ENCODE data around the gene ENTPD8. TPM values are rescaled to one million over a fixed set of nuclear protein-coding genes. Genes with fewer than 3 reads are reported as not detected.
"Not testable (repeated sequence)": the region's sequence is repeated elsewhere in the genome, so short reads cannot be mapped to it uniquely, and the experiment has no call there.

The ENTPD8 gene
- polyA plus RNA-seq, 4 donors: 0.20 to 0.70 (median 0.32) TPM

GRCh38 chr9:137459152-137459600, 18.0 kb upstream of the ENTPD8 start, which contains the start of gene NSMF:
TSS of gene NSMF (minus strand) at chr9:137459334. CDS start at chr9:137459102, 232 bp downstream.
- peak; percentile 69 to 86 (median 84) for DNase-seq (ENCODE audit: low read depth in 4 of 4, low spot score in 3 of 4)

- DNase-seq (ENCODE audit: low read depth in 4 of 4, low spot score in 3 of 4): no peak
These were observed 17.3 kb upstream of the ENTPD8 start for GRCh38 chr9:137458194-137459151.

- no peak for DNase-seq (ENCODE audit: low read depth in 4 of 4, low spot score in 3 of 4)
These were observed 16.4 kb upstream of the ENTPD8 start for GRCh38 chr9:137457406-137458193.

- DNase-seq (ENCODE audit: low read depth in 4 of 4, low spot score in 3 of 4): no peak
These were observed 15.8 kb upstream of the ENTPD8 start for GRCh38 chr9:137456864-137457405.

- DNase-seq (ENCODE audit: low read depth in 4 of 4, low spot score in 3 of 4): no peak
These were observed 15.1 kb upstream of the ENTPD8 start for GRCh38 chr9:137456061-137456863.

- DNase-seq (ENCODE audit: low read depth in 4 of 4, low spot score in 3 of 4): no peak
These were observed 14.3 kb upstream of the ENTPD8 start for GRCh38 chr9:137455359-137455991.

- DNase-seq (ENCODE audit: low read depth in 4 of 4, low spot score in 3 of 4): no peak
These were observed 13.6 kb upstream of the ENTPD8 start for GRCh38 chr9:137454597-137455358.

- no peak for DNase-seq (ENCODE audit: low read depth in 4 of 4, low spot score in 3 of 4)
These were observed 13.0 kb upstream of the ENTPD8 start for GRCh38 chr9:137454145-137454596.

GRCh38 chr9:137453643-137454081, 12.5 kb upstream of the ENTPD8 start:
- DNase-seq (ENCODE audit: low read depth in 4 of 4, low spot score in 3 of 4): peak in 3 of 4 donors; percentile 48 to 69 (median 60)

- no peak for DNase-seq (ENCODE audit: low read depth in 4 of 4, low spot score in 3 of 4)
These were observed 11.8 kb upstream of the ENTPD8 start for GRCh38 chr9:137452761-137453642.

GRCh38 chr9:137452006-137452760, 11.0 kb upstream of the ENTPD8 start:
- DNase-seq (ENCODE audit: low read depth in 4 of 4, low spot score in 3 of 4): no peak

GRCh38 chr9:137451264-137452005, 10.3 kb upstream of the ENTPD8 start:
- DNase-seq (ENCODE audit: low read depth in 4 of 4, low spot score in 3 of 4): not testable (repeated sequence)

GRCh38 chr9:137450539-137451222, 9.5 kb upstream of the ENTPD8 start:
- not testable (repeated sequence) for DNase-seq (ENCODE audit: low read depth in 4 of 4, low spot score in 3 of 4)

GRCh38 chr9:137449931-137450538, 8.9 kb upstream of the ENTPD8 start:
- DNase-seq (ENCODE audit: low read depth in 4 of 4, low spot score in 3 of 4): no peak
